Measurements from ENCODE around the gene FOXB2.

GRCh38 chr9:77000330-77000729, 19.1 kb upstream of the FOXB2 start:
- TF ChIP-seq POLR2A (IDR thresholded peaks at IDR 0.05) (no peak), CTCF (IDR thresholded peaks at IDR 0.05 in 8 of 11, conservative IDR thresholded peaks at IDR 0.05 in 3 of 11) (no peak), POLR2AphosphoS5 (IDR thresholded peaks at IDR 0.05) (no peak)

Measured in spleen (tissue), 7 donors.